NCI-H2227 (cell line): ENCODE results near the gene PIGS.
"Not testable (repeated sequence)": the region's sequence is repeated elsewhere in the genome, so short reads cannot be mapped to it uniquely, and the experiment has no call there.

Experiments used
- DNase-seq: peaks from one replicate; lab custom pipeline; 2025; ENCODE audit not compliant: unreplicated experiment; lab: John Stamatoyannopoulos, UW

Gene PIGS

GRCh38 chr17:28532050-28532960 lies 39.0 kb downstream of the PIGS start:
- DNase-seq = no peak

GRCh38 chr17:28530926-28531325 lies 40.4 kb downstream of the PIGS start:
- no peak for DNase-seq

GRCh38 chr17:28530250-28530649 lies 41.1 kb downstream of the PIGS start:
- DNase-seq = no peak

- no peak for DNase-seq
Measured at GRCh38 chr17:28529013-28529400, 42.3 kb downstream of the PIGS start.

GRCh38 chr17:28528327-28529012 lies 42.9 kb downstream of the PIGS start:
- DNase-seq = no peak

GRCh38 chr17:28527859-28528258 lies 43.5 kb downstream of the PIGS start:
- DNase-seq = no peak

GRCh38 chr17:28527181-28527681 lies 44.1 kb downstream of the PIGS start:
- no peak for DNase-seq

GRCh38 chr17:28526381-28526780 lies 44.9 kb downstream of the PIGS start:
- DNase-seq = peak; percentile 5

GRCh38 chr17:28524476-28525424 lies 46.6 kb downstream of the PIGS start:
- DNase-seq = no peak

- DNase-seq = no peak
Measured at GRCh38 chr17:28523876-28524275, 47.4 kb downstream of the PIGS start.

GRCh38 chr17:28523186-28523585 lies 48.1 kb downstream of the PIGS start:
- DNase-seq = no peak

GRCh38 chr17:28522281-28522680 lies 49.0 kb downstream of the PIGS start:
- DNase-seq = not testable (repeated sequence)

GRCh38 chr17:28521311-28522085 lies 49.8 kb downstream of the PIGS start:
- no peak for DNase-seq

- DNase-seq = no peak
Measured at GRCh38 chr17:28520687-28521086, 50.6 kb downstream of the PIGS start.

GRCh38 chr17:28519236-28519635 lies 52.1 kb downstream of the PIGS start:
- no peak for DNase-seq

- no peak for DNase-seq
Measured at GRCh38 chr17:28518578-28518977, 52.7 kb downstream of the PIGS start.

GRCh38 chr17:28518132-28518531 lies 53.2 kb downstream of the PIGS start:
- DNase-seq = no peak

- no peak for DNase-seq
Measured at GRCh38 chr17:28515518-28515917, 55.8 kb downstream of the PIGS start.

- DNase-seq = no peak
Measured at GRCh38 chr17:28514561-28515002, 56.7 kb downstream of the PIGS start.

- DNase-seq = no peak
Measured at GRCh38 chr17:28513476-28513875, 57.8 kb downstream of the PIGS start.
